HG02642 (cell line): ENCODE measurements around the gene TMEM184A.
"Not testable (repeated sequence)": the region's sequence is repeated elsewhere in the genome, so short reads cannot be mapped to it uniquely, and the experiment has no call there.

ENCODE experiments used
- ATAC-seq: cut with Tn5 transposase; IDR thresholded peaks from one replicate; pipeline ENCODE4 v1.9.1; 2021; ENCODE audit warnings: mild to moderate bottlenecking; ENCODE audit not compliant: unreplicated experiment, poor library complexity

The TMEM184A gene

GRCh38 chr7:1531263-1531978 is 24.6 kb downstream of the TMEM184A start:
- ATAC-seq: peak; percentile 30

- peak; percentile 20 for ATAC-seq
Measured at GRCh38 chr7:1530946-1531262, 25.1 kb downstream of the TMEM184A start.

GRCh38 chr7:1529383-1530116 is 26.5 kb downstream of the TMEM184A start:
- no peak for ATAC-seq

- ATAC-seq: no peak
Measured at GRCh38 chr7:1526271-1526754, 29.7 kb downstream of the TMEM184A start.

GRCh38 chr7:1525409-1525808 is 30.6 kb downstream of the TMEM184A start:
- ATAC-seq: no peak

GRCh38 chr7:1523844-1524243 is 32.2 kb downstream of the TMEM184A start:
- no peak for ATAC-seq

- ATAC-seq: no peak
Measured at GRCh38 chr7:1523208-1523607, 32.8 kb downstream of the TMEM184A start.

- ATAC-seq: no peak
Measured at GRCh38 chr7:1521456-1521855, 34.5 kb downstream of the TMEM184A start.

GRCh38 chr7:1520539-1521234 is 35.3 kb downstream of the TMEM184A start:
- ATAC-seq: no peak

- ATAC-seq: not testable (repeated sequence)
Measured at GRCh38 chr7:1519322-1519922, 36.6 kb downstream of the TMEM184A start.

- ATAC-seq: no peak
Measured at GRCh38 chr7:1516586-1517251, 39.3 kb downstream of the TMEM184A start.

GRCh38 chr7:1515509-1515967 is 40.5 kb downstream of the TMEM184A start:
- ATAC-seq: not testable (repeated sequence)

GRCh38 chr7:1514995-1515401 is 41.0 kb downstream of the TMEM184A start:
- ATAC-seq: no peak

GRCh38 chr7:1514407-1514806 is 41.6 kb downstream of the TMEM184A start:
- no peak for ATAC-seq

- ATAC-seq: no peak
Measured at GRCh38 chr7:1513657-1514095, 42.3 kb downstream of the TMEM184A start.

GRCh38 chr7:1512781-1513656 is 43.0 kb downstream of the TMEM184A start:
- ATAC-seq: no peak

- ATAC-seq: no peak
Measured at GRCh38 chr7:1511444-1512422, 44.3 kb downstream of the TMEM184A start.

- no peak for ATAC-seq
Measured at GRCh38 chr7:1510780-1511154, 45.2 kb downstream of the TMEM184A start.
